Astrocyte (in vitro differentiated cells and primary cell): ENCODE results near the gene OVOL2. TPM values are rescaled to one million over a fixed set of nuclear protein-coding genes. Genes with fewer than 3 reads are reported as not detected.

Experiments used
- DNase-seq: peaks from one replicate; pipeline ENCODE4 v3.0.0-alpha.2; 2010; ENCODE audit warnings: low read depth
- FAIRE-seq: peaks from 2 replicates; lab custom pipeline; 2011; peaks lifted over from hg19 to GRCh38; lab: Jason Lieb, UNC
- H2AFZ ChIP-seq: 2 replicates; pipeline ENCODE4 v1.6.0; 2012; ENCODE audit warnings: low read depth, low read length, inconsistent platforms
- H3K27ac ChIP-seq: 2 replicates; pipeline ENCODE4 v1.5.1; 2011; ENCODE audit warnings: low read depth, low read length, inconsistent platforms
- H3K27me3 ChIP-seq: 2 replicates; pipeline ENCODE4 v1.6.0; 2011; ENCODE audit warnings: low read length, inconsistent platforms; ENCODE audit not compliant: insufficient read depth
- H3K36me3 ChIP-seq: 2 replicates; pipeline ENCODE4 v1.5.1; 2011; ENCODE audit warnings: low read length, inconsistent platforms; ENCODE audit not compliant: insufficient read depth
- H3K4me1 ChIP-seq: 2 replicates; pipeline ENCODE4 v1.5.1; 2011; ENCODE audit warnings: low read length, inconsistent platforms; ENCODE audit not compliant: insufficient read depth
- H3K4me2 ChIP-seq: 2 replicates; pipeline ENCODE4 v1.6.0; 2012; ENCODE audit warnings: low read length, inconsistent platforms
- H3K4me3 ChIP-seq: 2 replicates; pipeline ENCODE4 v1.5.1; 2011; ENCODE audit warnings: low read depth, mild to moderate bottlenecking, low read length, inconsistent platforms; ENCODE audit not compliant: insufficient read depth
- H3K79me2 ChIP-seq: 2 replicates; pipeline ENCODE4 v1.6.0; 2012; ENCODE audit warnings: mild to moderate bottlenecking, low read length, inconsistent platforms; ENCODE audit not compliant: insufficient read depth
- H3K9ac ChIP-seq: 2 replicates; pipeline ENCODE4 v1.6.0; 2012; ENCODE audit warnings: mild to moderate bottlenecking, low read length, inconsistent platforms
- H3K9me3 ChIP-seq: 2 replicates; pipeline ENCODE4 v1.5.1; 2012; ENCODE audit warnings: low read depth, mild to moderate bottlenecking, low read length, inconsistent platforms; ENCODE audit not compliant: insufficient read depth
- H4K20me1 ChIP-seq: 2 replicates; pipeline ENCODE4 v1.6.0; 2012; ENCODE audit warnings: low read length, inconsistent platforms; ENCODE audit not compliant: insufficient read depth
- H3K27ac Mint-ChIP-seq: one replicate; pipeline ENCODE4 v1.8.0; 2021; ENCODE audit warnings: mild to moderate bottlenecking, mixed read lengths; ENCODE audit not compliant: unreplicated experiment
- H3K27me3 Mint-ChIP-seq: one replicate; pipeline ENCODE4 v1.8.0; 2021; ENCODE audit warnings: low read depth, mixed read lengths; ENCODE audit not compliant: unreplicated experiment
- H3K36me3 Mint-ChIP-seq: one replicate; pipeline ENCODE4 v1.8.0; 2021; ENCODE audit warnings: low read depth, mixed read lengths; ENCODE audit not compliant: unreplicated experiment
- H3K4me1 Mint-ChIP-seq: one replicate; pipeline ENCODE4 v1.8.0; 2021; ENCODE audit warnings: low read depth, mixed read lengths; ENCODE audit not compliant: unreplicated experiment
- H3K4me3 Mint-ChIP-seq: one replicate; pipeline ENCODE4 v1.8.0; 2021; ENCODE audit warnings: mild to moderate bottlenecking, moderate library complexity, mixed read lengths; ENCODE audit not compliant: unreplicated experiment
- H3K9me3 Mint-ChIP-seq: one replicate; pipeline ENCODE4 v1.8.0; 2021; ENCODE audit warnings: mild to moderate bottlenecking, mixed read lengths; ENCODE audit not compliant: unreplicated experiment
- CTCF ChIP-seq: IDR thresholded peaks from 2 replicates; pipeline ENCODE4 v1.5.1; 2011; ENCODE audit warnings: low read depth, mild to moderate bottlenecking, inconsistent platforms, low read length, moderate library complexity; ENCODE audit not compliant: insufficient read depth
- EZH2 ChIP-seq: IDR thresholded peaks from 2 replicates; pipeline ENCODE4 v1.6.1; 2012; ENCODE audit warnings: mild to moderate bottlenecking, low read length, inconsistent platforms; ENCODE audit not compliant: insufficient read depth
- total RNA-seq: library from RNA; stranded (reverse); gene quantifications from 2 replicates; pipeline ENCODE4 v1.2.1, GENCODE V29; 2021

OVOL2 gene
- total RNA-seq, 1 donor from 2014 or later, result 0.57 TPM

GRCh38 chr20:18012901-18013300 is 44.8 kb downstream of the OVOL2 start:
- Mint-ChIP-seq H3K4me3 (no peak overlapping the region), H3K4me1 (no peaks in the 10 kb centered on the region), H3K36me3 (no peaks in the 10 kb centered on the region), H3K9me3 (no peaks in the 10 kb centered on the region), H3K27me3 (no peaks in the 10 kb centered on the region), H3K27ac (no peak overlapping the region)
- FAIRE-seq (no peak), DNase-seq (no peak)
- Histone ChIP-seq H3K79me2 (no peaks in the 10 kb centered on the region), H4K20me1 (no peaks in the 10 kb centered on the region), H3K36me3 (no peaks in the 10 kb centered on the region), H3K27ac (no peak overlapping the region), H3K27me3 (no peaks in the 10 kb centered on the region), H3K4me1 (no peaks in the 10 kb centered on the region), H3K4me2 (no peak overlapping the region), H3K9ac (no peak overlapping the region), H2AFZ (no peak overlapping the region), H3K9me3 (no peaks in the 10 kb centered on the region), H3K4me3 (no peak overlapping the region)
- TF ChIP-seq EZH2, result no peak
- no peak for TF ChIP-seq CTCF

GRCh38 chr20:18011951-18012645 is 45.6 kb downstream of the OVOL2 start:
- Histone ChIP-seq H3K27ac (no peak overlapping the region), H3K9ac (no peak overlapping the region), H3K4me3 (no peak overlapping the region), H4K20me1 (no peaks in the 10 kb centered on the region), H3K27me3 (no peaks in the 10 kb centered on the region), H3K4me2 (no peak overlapping the region), H3K4me1 (no peaks in the 10 kb centered on the region), H3K9me3 (no peaks in the 10 kb centered on the region), H3K79me2 (no peaks in the 10 kb centered on the region), H2AFZ (no peak overlapping the region), H3K36me3 (no peaks in the 10 kb centered on the region)
- DNase-seq (no peak), FAIRE-seq (no peak)
- no peaks in the 10 kb centered on the region for H3K4me1 Mint-ChIP-seq
- no peak overlapping the region for H3K27ac Mint-ChIP-seq
- H3K27me3 Mint-ChIP-seq, result no peaks in the 10 kb centered on the region
- no peaks in the 10 kb centered on the region for H3K36me3 Mint-ChIP-seq
- no peaks in the 10 kb centered on the region for H3K9me3 Mint-ChIP-seq
- no peak overlapping the region for H3K4me3 Mint-ChIP-seq
- TF ChIP-seq CTCF (no peak), EZH2 (no peak)

GRCh38 chr20:18011482-18011881 is 46.2 kb downstream of the OVOL2 start:
- no peak for TF ChIP-seq EZH2
- TF ChIP-seq CTCF, result no peak
- DNase-seq (no peak), FAIRE-seq (no peak)
- Histone ChIP-seq H3K79me2 (no peaks in the 10 kb centered on the region), H3K4me1 (no peaks in the 10 kb centered on the region), H3K9me3 (no peaks in the 10 kb centered on the region), H2AFZ (no peak overlapping the region), H3K27ac (no peak overlapping the region), H4K20me1 (no peaks in the 10 kb centered on the region), H3K9ac (no peak overlapping the region), H3K4me2 (no peak overlapping the region), H3K36me3 (no peaks in the 10 kb centered on the region), H3K27me3 (no peaks in the 10 kb centered on the region), H3K4me3 (no peak overlapping the region)
- H3K4me3 Mint-ChIP-seq, result no peak overlapping the region
- no peaks in the 10 kb centered on the region for H3K36me3 Mint-ChIP-seq
- H3K27ac Mint-ChIP-seq, result no peak overlapping the region
- H3K9me3 Mint-ChIP-seq, result no peaks in the 10 kb centered on the region
- no peaks in the 10 kb centered on the region for H3K27me3 Mint-ChIP-seq
- no peaks in the 10 kb centered on the region for H3K4me1 Mint-ChIP-seq
